A375 (cell line): ENCODE data around the gene ASB17. TPM values are rescaled to one million over a fixed set of nuclear protein-coding genes. Genes with fewer than 3 reads are reported as not detected.

ENCODE experiments used
- total RNA-seq: library from RNA; depleted of rRNA; stranded (reverse); fragments of >200 nt; shearing (Covaris generic); gene quantifications from 2 replicates; pipeline ENCODE4 v1.2.3, GENCODE V29; 2014; rRNA removed

Gene ASB17, protein sequence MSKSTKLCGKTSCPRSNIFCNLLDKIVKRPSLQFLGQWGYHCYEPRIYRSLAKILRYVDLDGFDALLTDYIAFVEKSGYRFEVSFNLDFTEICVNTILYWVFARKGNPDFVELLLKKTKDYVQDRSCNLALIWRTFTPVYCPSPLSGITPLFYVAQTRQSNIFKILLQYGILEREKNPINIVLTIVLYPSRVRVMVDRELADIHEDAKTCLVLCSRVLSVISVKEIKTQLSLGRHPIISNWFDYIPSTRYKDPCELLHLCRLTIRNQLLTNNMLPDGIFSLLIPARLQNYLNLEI
- not detected in 2 replicates for total RNA-seq

DNA sequence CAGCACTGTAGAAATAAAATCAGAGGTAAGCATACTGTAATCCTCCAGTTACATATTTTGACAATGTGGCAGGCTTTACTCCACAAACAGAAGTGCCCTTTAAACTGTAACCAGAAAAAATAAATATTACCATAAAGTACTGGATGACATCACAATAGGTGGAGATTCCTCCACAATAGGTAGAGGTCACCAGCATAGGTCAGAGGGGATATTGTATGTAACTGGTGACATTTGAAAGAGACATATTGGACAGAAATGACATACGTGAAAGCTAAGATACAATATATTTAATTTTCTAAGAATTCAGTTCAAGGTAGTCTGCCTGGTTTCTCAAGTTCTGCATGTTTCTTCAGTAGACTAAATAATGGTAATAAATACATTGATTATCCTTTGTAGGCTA is at the start of gene ASB17:
TSS of gene ASB17 (minus strand) at position 101 of the 400 bp plus-strand sequence. CDS start 113 bp downstream, outside the sequence.

Other genes starting within 250 kb of the ASB17 start
- 35.2 and 48.2 TPM in 2 replicates for gene ACADM, start 207.7 kb downstream of the ASB17 start, total RNA-seq
- gene RABGGTB, start 146.1 kb downstream of the ASB17 start, total RNA-seq: 173 and 194 TPM in 2 replicates
- 0.04 and 0.08 TPM in 2 replicates for gene MSH4, start 135.5 kb downstream of the ASB17 start, total RNA-seq
- gene ST6GALNAC3, start 142.3 kb upstream of the ASB17 start, total RNA-seq: 3.4 and 11.9 TPM in 2 replicates